SU-DHL-6 (cell line): ENCODE results near the gene SLC18A2.

ENCODE experiments used
- CTCF ChIP-seq: fragments of 200-600 bp; sonication (generic); IDR thresholded peaks from one replicate; pipeline ENCODE4 v1.5.1; 2017; ENCODE audit warnings: antibody characterized with exemption, mild to moderate bottlenecking, low read length, moderate library complexity; ENCODE audit not compliant: insufficient read depth, poor library complexity, severe bottlenecking
- EZH2phosphoT487 ChIP-seq: fragments of 200-600 bp; sonication (generic), shearing (Covaris generic); conservative IDR thresholded peaks from 2 replicates; pipeline ENCODE4 v1.6.1; 2018; ENCODE audit warnings: mild to moderate bottlenecking, antibody characterized with exemption, low read length, moderate library complexity, mixed read lengths

- TF ChIP-seq CTCF (no peak), EZH2phosphoT487 (no peak)
Measured at GRCh38 chr10:117214401-117214800, 26.5 kb upstream of the SLC18A2 start.
